GM21367 (cell line): ENCODE results near the gene CFAP206.
A peak's percentile ranks its signal among the peaks of the same experiment; 100 is the strongest.
"Not testable (repeated sequence)": the region's sequence is repeated elsewhere in the genome, so short reads cannot be mapped to it uniquely, and the experiment has no call there.

Experiments
- ATAC-seq: cut with Tn5 transposase; IDR thresholded peaks from one replicate; pipeline ENCODE4 v1.9.1; 2021; ENCODE audit not compliant: unreplicated experiment

The CFAP206 gene

GRCh38 chr6:87419266-87419665 is 11.5 kb downstream of the CFAP206 start:
- ATAC-seq, result no peak

- no peak for ATAC-seq
Measured at GRCh38 chr6:87420360-87420759, 12.6 kb downstream of the CFAP206 start.

DNA sequence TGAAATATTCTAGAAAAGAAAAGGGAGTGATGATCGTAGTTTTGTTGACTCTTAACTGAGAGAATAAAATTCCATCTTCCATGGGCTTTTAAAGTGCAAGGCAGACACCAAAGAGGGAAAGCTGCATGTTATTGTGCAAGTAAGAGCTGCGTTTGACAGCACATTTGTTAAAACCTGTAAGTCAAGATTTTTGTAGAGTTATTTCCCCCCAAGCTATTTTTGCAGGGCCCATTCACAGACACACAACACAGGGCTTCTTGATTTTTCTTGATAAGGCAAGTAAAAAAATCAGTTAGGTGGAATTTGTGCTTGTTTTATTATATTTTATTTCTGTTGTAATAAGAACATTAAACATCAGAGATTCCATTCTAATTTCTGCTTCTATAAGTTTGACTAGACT is 13.8 kb downstream of the CFAP206 start:
- no peak for ATAC-seq

DNA sequence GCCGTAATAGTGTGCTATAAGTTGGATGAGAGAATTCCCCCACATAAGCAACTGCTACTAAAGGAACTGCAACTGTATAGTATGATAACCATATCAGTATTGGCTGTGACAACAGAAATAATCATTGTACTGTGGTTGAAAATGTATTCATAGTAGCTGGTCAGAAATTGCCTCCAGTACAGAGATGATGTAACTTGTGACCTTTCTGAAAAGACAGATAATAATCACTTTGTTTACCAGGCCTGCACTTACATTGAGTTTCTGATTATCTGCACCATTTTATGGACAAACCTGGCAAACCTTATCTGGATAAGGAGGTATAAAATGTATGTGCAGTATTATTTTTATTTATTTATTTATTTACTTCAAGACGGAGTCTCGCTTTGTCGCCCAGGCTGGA is 19.0 kb downstream of the CFAP206 start:
- ATAC-seq, result no peak

DNA sequence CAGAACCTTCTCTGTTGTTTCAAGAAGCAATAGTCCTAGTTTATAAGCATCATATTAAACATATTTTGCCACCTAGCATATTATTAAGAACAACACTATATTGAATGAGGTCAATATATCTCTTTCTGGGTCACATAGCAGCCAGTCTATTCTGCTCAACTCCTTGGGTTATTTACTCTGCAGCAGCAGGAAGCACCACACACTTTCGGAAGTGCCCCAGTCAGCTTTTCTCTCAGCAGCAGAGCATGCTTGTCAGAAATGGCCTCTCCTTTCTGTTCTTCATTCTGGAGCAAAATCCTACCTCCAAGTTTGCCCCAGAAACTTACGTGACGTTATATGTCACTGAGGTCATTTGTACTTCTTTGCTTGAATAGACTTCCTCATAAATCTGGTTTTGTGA is 22.7 kb downstream of the CFAP206 start:
- ATAC-seq, result no peak

DNA sequence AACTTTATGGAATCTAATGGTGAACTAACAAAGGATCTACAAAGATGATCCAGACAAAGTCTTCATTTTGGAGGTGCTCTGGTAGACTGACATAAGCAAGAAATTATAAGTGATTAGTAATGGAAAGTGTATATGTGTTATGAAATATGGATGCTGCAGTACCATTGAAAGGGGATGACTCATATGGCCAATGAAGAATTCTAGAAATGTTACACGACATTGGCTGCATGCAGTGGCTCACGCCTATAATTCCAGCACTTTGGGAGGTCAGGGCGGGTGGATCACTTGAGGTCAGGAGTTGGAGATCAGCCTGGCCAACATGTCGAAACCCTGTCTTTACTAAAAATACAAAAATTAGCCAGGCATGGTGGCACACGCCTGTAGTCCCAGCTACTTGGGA is 23.5 kb downstream of the CFAP206 start:
- ATAC-seq, result no peak

DNA sequence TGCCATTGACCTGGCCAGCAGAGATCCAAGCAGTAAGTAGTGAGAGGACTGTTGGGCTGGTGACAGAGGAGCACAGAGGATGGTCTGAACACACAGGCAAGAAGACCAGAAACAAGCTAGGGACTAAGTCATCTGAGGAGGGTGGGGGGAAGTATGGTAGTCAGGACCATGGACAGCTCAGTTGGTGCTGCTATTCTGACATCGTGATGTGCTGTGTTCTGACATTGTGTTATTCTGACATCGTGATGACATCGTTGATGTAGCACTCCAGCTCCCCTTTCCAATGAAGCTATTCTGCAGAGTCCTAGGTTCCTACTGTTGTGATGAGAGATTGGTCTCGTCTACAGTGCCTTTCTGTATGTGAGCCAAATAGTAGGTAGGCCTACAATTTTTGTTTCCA is 28.7 kb downstream of the CFAP206 start:
- ATAC-seq, result no peak

DNA sequence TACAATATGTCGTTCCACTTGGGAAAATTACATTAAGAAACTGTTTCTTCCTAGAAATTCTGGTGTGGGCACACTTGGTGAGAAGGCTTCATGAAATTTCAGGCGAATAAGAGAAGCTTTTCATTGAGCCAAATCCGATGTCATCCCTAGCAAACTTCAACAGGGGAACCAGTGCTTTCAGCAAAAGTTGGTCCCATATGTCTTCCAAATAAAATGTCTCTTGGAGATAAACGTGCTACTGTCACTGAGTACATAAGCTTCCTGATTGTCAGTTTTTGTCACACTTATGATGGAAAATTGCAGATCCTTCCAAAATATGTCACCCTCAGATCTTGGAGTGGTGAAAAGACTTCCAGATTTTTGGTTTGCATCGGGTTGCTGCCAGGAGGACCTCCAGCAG is 33.9 kb downstream of the CFAP206 start:
- no peak for ATAC-seq

DNA sequence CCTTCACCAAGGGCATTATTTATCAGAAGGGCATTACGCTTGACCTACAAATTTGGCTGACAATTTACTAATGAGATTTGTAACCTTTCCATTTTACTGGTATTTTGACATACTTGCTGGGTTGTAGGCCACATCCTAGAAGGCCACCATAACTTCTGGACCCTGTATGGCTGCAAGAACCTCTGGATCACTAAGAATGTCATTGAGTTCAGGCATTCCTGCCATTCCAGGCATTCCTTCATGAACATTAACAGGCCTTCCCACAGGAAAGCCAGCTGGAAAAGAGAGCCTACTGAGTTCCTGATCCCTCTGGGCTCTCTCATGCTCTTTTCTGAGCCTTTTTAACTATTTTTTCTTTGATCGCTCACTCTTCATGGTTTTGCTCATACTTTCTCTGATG is 36.6 kb downstream of the CFAP206 start:
- ATAC-seq, result no peak

GRCh38 chr6:87465051-87465450 is 57.3 kb downstream of the CFAP206 start:
- ATAC-seq, result no peak

DNA sequence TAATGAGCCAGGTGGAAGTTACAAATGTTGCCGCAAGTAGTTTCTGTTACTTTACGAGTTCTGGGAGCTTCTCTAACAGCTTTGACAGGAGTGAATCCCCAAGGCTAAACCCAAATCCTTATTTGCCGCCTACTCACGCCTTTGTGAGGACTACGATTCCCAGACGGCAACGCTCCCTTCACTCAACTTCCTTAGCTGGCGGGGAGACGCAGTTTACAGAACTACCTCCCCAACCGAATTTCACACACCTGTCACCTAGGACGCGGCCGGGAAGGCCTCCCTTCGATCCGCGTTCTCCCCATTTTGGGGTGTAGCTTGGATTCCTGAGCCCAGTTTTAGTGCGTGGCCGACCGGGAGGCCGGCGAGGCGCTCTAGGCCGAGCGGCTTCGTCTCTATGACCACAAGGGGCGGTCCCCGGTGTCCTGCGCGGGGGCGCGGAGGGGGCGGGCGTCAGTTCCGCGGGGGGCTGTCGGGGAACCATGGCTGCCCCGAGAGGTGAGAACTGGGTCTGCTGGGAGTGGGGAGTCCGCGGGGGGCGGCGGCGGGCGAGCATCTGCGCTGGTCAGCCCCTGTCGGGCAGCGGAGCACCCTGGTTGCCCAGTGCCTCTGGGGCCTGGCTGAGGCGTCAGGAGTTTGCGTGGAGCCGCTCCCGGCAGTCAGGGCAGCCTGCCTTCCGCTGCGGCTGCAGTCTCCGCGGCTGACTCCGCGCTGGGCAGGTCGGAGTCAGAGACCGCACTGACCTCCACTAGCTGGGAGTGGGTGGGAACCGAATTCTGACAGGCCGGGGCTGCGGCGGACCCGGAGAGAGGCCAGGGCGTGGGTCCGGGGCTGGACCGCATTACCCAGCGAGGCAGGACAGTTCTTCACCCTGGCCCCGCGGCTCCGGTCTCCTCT is 65.0 kb downstream of the CFAP206 start, which contains the start of gene SLC35A1:
Gene SLC35A1 (plus strand): TSS at position 450 of the 894 bp plus-strand sequence. CDS start 30 bp downstream, at position 480.
- peak; percentile 93 for ATAC-seq

DNA sequence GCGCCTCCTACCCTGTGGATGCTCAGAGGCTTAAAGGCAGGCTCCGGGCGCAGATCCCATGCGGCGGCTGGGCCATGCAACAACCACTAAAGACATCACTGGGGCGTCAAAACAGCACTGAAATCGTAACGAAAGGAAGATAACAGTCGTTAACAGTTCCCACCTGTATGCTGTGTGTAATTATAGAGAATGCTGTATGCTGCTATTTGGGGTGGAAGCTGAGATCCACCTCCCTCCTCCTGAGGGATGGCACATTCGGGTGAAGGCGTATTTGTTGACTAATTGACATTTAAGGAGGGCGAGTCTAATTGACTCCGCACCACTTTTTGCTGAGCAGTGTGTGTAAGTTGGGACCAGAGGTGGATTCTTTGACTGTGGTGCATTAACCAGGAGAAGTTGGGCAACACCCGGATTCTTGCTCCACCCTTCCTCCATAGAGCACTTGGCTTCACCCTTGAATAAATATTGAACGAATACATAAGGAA is 65.7 kb downstream of the CFAP206 start:
- ATAC-seq, result peak; percentile 60

GRCh38 chr6:87481931-87482330 is 74.2 kb downstream of the CFAP206 start:
- no peak for ATAC-seq

GRCh38 chr6:87482366-87482765 is 74.6 kb downstream of the CFAP206 start:
- ATAC-seq, result no peak

GRCh38 chr6:87483929-87484328 is 76.2 kb downstream of the CFAP206 start:
- no peak for ATAC-seq

- no peak for ATAC-seq
Measured at GRCh38 chr6:87484491-87484890, 76.7 kb downstream of the CFAP206 start.

GRCh38 chr6:87487555-87487954 is 79.8 kb downstream of the CFAP206 start:
- ATAC-seq, result no peak

GRCh38 chr6:87489326-87489725 is 81.6 kb downstream of the CFAP206 start:
- ATAC-seq, result not testable (repeated sequence)

DNA sequence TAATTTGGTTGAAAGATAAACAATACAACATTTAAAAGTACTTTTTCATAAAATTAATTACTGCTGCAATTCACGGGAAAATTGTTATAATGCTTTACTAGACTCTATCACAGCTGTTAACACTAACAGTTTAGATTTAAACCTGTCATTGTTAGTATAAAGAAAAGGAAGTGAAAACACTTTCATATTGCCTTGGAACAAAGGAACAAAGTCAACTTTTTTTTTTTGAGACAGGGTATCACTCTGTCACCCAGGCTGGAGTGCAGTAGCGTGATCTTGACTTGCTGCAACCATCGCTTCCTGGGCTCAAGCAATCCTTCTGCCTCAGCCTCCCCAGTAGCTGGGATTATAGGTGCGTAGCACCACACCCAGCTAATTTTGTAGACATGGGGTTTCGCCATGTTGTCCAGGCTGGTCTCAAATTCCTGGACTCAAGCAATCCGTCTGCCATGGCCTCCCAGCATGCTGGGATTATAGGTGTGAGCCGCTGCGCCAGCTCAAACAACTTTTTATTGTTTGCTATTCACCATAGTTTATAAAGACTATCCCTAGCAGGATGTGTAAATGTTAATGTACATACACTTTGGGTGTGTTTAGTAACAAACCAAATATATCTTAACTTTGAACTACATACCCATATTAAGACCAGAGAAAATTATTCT is 87.1 kb downstream of the CFAP206 start:
- peak; percentile 86 for ATAC-seq

GRCh38 chr6:87498048-87498447 is 90.3 kb downstream of the CFAP206 start:
- ATAC-seq, result no peak

DNA sequence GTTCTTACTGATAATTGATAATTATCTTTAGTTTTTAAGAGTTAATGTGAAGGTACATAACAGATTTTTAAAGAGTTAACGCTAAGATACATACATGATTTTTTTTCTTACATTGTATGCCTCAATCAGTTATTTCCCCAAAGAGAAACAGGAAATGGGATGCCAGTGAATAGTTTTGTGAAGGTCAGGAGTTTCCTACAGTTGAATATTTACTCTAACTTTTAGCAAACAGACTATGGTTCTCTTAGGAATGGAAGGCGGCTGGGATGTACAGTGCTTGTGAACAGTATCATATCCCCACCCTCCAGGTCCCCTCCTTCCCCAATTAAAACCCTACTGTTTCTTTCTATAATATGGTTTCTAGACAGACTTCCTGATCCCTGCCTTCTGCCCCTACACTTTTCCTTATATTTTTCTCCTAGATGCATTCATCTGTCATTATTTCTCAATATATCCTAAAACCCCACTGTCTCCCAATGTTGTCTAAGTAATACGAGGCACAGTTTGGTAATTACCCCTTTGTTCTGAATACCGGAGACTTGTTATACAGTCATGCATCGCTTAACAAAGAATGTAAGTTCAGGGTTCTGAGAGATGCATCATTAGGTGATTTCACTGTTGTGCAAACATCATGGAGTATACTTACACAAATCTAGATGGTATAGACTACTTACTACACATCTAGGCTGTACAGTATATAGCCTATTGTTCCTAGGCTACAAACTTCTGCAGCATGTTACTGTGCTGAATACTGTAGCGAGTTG is 94.2 kb downstream of the CFAP206 start:
- no peak for ATAC-seq
